Stimulated activated CD8-positive, alpha-beta memory T cell treated with anti-CD3 and anti-CD28 coated beads, Interleukin-12 subunit alpha, Interleukin-12 subunit beta, amount 100 ng/mL, for 1 hour (primary cell): ENCODE results near the gene BHLHA9.
"Not testable (repeated sequence)": the region's sequence is repeated elsewhere in the genome, so short reads cannot be mapped to it uniquely, and the experiment has no call there.

Experiments
- DNase-seq: peaks from one replicate; pipeline ENCODE4 v3.0.0-alpha.2; 2020; ENCODE audit warnings: low read depth

BHLHA9 gene

GRCh38 chr17:1301546-1301945 is 31.3 kb downstream of the BHLHA9 start:
- DNase-seq: no peak

GRCh38 chr17:1302761-1303160 is 32.5 kb downstream of the BHLHA9 start:
- no peak for DNase-seq

- no peak for DNase-seq
These were observed 34.3 kb downstream of the BHLHA9 start for GRCh38 chr17:1304522-1304921.

GRCh38 chr17:1304962-1305563 is 34.8 kb downstream of the BHLHA9 start:
- DNase-seq: no peak

GRCh38 chr17:1307829-1308228 is 37.6 kb downstream of the BHLHA9 start:
- not testable (repeated sequence) for DNase-seq

GRCh38 chr17:1312261-1312870 is 42.1 kb downstream of the BHLHA9 start:
- no peak for DNase-seq

GRCh38 chr17:1313270-1314005 is 43.2 kb downstream of the BHLHA9 start:
- no peak for DNase-seq

GRCh38 chr17:1315409-1315808 is 45.2 kb downstream of the BHLHA9 start:
- no peak for DNase-seq

GRCh38 chr17:1315891-1316403 is 45.7 kb downstream of the BHLHA9 start:
- DNase-seq: no peak
